Neuronal stem cell (in vitro differentiated cells): ENCODE results near the gene UGT2A3.

ENCODE experiments used
- DNase-seq: peaks from one replicate; pipeline ENCODE4 v3.0.0-alpha.2; 2013; ENCODE audit warnings: low spot score
- H2AFZ ChIP-seq: one replicate; pipeline ENCODE4 v1.6.1; 2013; ENCODE audit warnings: mild to moderate bottlenecking, low read length, inconsistent platforms
- H2AK5ac ChIP-seq: 2 replicates; pipeline ENCODE4 v1.6.1; 2013; ENCODE audit warnings: low read depth, mild to moderate bottlenecking, inconsistent platforms, low read length, moderate library complexity, mixed read lengths
- H2BK120ac ChIP-seq: 2 replicates; pipeline ENCODE4 v1.6.1; 2013; ENCODE audit warnings: low read depth, mild to moderate bottlenecking, inconsistent platforms, low read length, moderate library complexity, mixed read lengths
- H2BK12ac ChIP-seq: one replicate; pipeline ENCODE4 v1.6.1; 2013; ENCODE audit warnings: low read length, inconsistent platforms
- H2BK15ac ChIP-seq: 2 replicates; pipeline ENCODE4 v1.6.1; 2013; ENCODE audit warnings: mild to moderate bottlenecking, low read length, inconsistent platforms, mixed read lengths
- H2BK5ac ChIP-seq: one replicate; pipeline ENCODE4 v1.6.1; 2013; ENCODE audit warnings: inconsistent platforms, mild to moderate bottlenecking, low read length, moderate library complexity
- H3K14ac ChIP-seq: one replicate; pipeline ENCODE4 v1.6.1; 2013; ENCODE audit warnings: low read length, inconsistent platforms
- H3K18ac ChIP-seq: 2 replicates; pipeline ENCODE4 v1.6.1; 2013; ENCODE audit warnings: low read length, inconsistent platforms
- H3K23ac ChIP-seq: 2 replicates; pipeline ENCODE4 v1.6.1; 2013; ENCODE audit warnings: low read depth, mild to moderate bottlenecking, mixed read lengths, low read length, inconsistent platforms; ENCODE audit not compliant: poor library complexity
- H3K27ac ChIP-seq: replicated peaks from 3 replicates; pipeline ENCODE4 v1.5.1; 2013; ENCODE audit warnings: low read length, inconsistent platforms
- H3K27me3 ChIP-seq, 3 experiments: 2 replicates each; pipeline ENCODE4 v1.6.1; 2013; ENCODE audit warnings: low read length in 3 of 3, mild to moderate bottlenecking in 2 of 3, inconsistent platforms in 1 of 3, low read depth in 1 of 3, mixed read lengths in 1 of 3, moderate library complexity in 1 of 3; ENCODE audit not compliant: control insufficient read depth in 3 of 3, insufficient read depth in 3 of 3
- H3K36me3 ChIP-seq, 2 donors: replicated peaks in 1 of 2; 2 replicates each; pipeline ENCODE4 v1.6.1; 2013; ENCODE audit warnings: low read length in 2 of 2; ENCODE audit not compliant: control insufficient read depth in 2 of 2, insufficient read depth in 2 of 2
- H3K4ac ChIP-seq: 2 replicates; pipeline ENCODE4 v1.6.1; 2013; ENCODE audit warnings: inconsistent platforms, mild to moderate bottlenecking, low read length, moderate library complexity
- H3K4me1 ChIP-seq, 2 donors: 1 replicate in 1 of 2; 2 replicates in 1 of 2; pipeline ENCODE4 v1.6.1; 2013; ENCODE audit warnings: low read length in 2 of 2, low read depth in 1 of 2; ENCODE audit not compliant: control insufficient read depth in 2 of 2, insufficient read depth in 1 of 2
- H3K4me2 ChIP-seq: one replicate; pipeline ENCODE4 v1.6.1; 2013; ENCODE audit warnings: mild to moderate bottlenecking, low read length, inconsistent platforms; ENCODE audit not compliant: insufficient read depth, poor library complexity, severe bottlenecking
- H3K4me3 ChIP-seq, 2 donors: 2 replicates each; pipeline ENCODE4 v1.5.1; 2013; ENCODE audit warnings: low read length in 2 of 2, mild to moderate bottlenecking in 2 of 2, inconsistent platforms in 1 of 2, moderate library complexity in 1 of 2
- H3K79me1 ChIP-seq: one replicate; pipeline ENCODE4 v1.6.1; 2013; ENCODE audit warnings: low read depth, mild to moderate bottlenecking, inconsistent platforms, low read length, moderate library complexity
- H3K9ac ChIP-seq: one replicate; pipeline ENCODE4 v1.6.1; 2013; ENCODE audit warnings: mild to moderate bottlenecking, low read depth, low read length, inconsistent platforms; ENCODE audit not compliant: poor library complexity
- H3K9me3 ChIP-seq, 2 donors: replicated peaks in 1 of 2; 2 replicates each; pipeline versions ENCODE3 to v1.6.1; 2013; ENCODE audit warnings: low read length in 2 of 2, mild to moderate bottlenecking in 2 of 2, inconsistent platforms in 1 of 2, low read depth in 1 of 2, mixed read lengths in 1 of 2, moderate library complexity in 1 of 2; ENCODE audit not compliant: control insufficient read depth in 2 of 2, insufficient read depth in 1 of 2
- H4K8ac ChIP-seq: one replicate; pipeline ENCODE4 v1.6.1; 2013; ENCODE audit warnings: low read depth, mild to moderate bottlenecking, inconsistent platforms, low read length, moderate library complexity
- H4K91ac ChIP-seq: one replicate; pipeline ENCODE4 v1.6.1; 2013; ENCODE audit warnings: low read length, low read depth, mild to moderate bottlenecking, inconsistent platforms; ENCODE audit not compliant: poor library complexity
- whole genome bisulfite sequencing, 2 donors: extraction: QIAGEN DNeasy Blood & Tissue Kit; methylation state at CpG; one replicate each; pipeline ENCODE4 v1.1.7; 2013; ENCODE audit warnings: missing lambda C conversion rate in 2 of 2, mixed read lengths in 1 of 2; ENCODE audit not compliant: insufficient read length in 2 of 2, insufficient replicate concordance in 1 of 2; ENCODE audit errors: extremely low coverage in 2 of 2; 5-methylcytosine and 5-hydroxymethylcytosine counted together

The UGT2A3 gene

GRCh38 chr4:68907245-68907644 is 44.4 kb downstream of the UGT2A3 start:
- H2BK15ac ChIP-seq, result no peak overlapping the region
- no peak overlapping the region for H3K27ac ChIP-seq
- no peaks in the 10 kb centered on the region for H3K27me3 ChIP-seq
- no peak overlapping the region for H2BK12ac ChIP-seq
- H3K4me3 ChIP-seq, result no peak overlapping the region
- H3K4me1 ChIP-seq, result peaks cover 2 to 13% of the 10 kb centered on the region in 2 donors
- DNase-seq, result no peak
- no peak overlapping the region for H3K23ac ChIP-seq
- H3K18ac ChIP-seq, result no peak overlapping the region
- no peak overlapping the region for H4K91ac ChIP-seq
- no peak overlapping the region for H4K8ac ChIP-seq
- no peak overlapping the region for H3K14ac ChIP-seq
- H2BK120ac ChIP-seq, result no peak overlapping the region
- no peak overlapping the region for H3K9ac ChIP-seq
- H2AFZ ChIP-seq, result no peak overlapping the region
- H3K4me2 ChIP-seq, result no peak overlapping the region
- H3K36me3 ChIP-seq, result no peaks in the 10 kb centered on the region
- H3K4ac ChIP-seq, result no peak overlapping the region
- H3K79me1 ChIP-seq, result no peaks in the 10 kb centered on the region
- H2BK5ac ChIP-seq, result no peak overlapping the region
- WGBS, 2 donors, result no CpG with 5 or more reads among the region's 3 CpGs
- no peaks in the 10 kb centered on the region for H3K9me3 ChIP-seq
- H2AK5ac ChIP-seq, result no peak overlapping the region

GRCh38 chr4:68906780-68907137 is 44.8 kb downstream of the UGT2A3 start:
- Histone ChIP-seq H3K27ac (no peak overlapping the region), H2BK15ac (peak overlapping the region; percentile 73), H4K8ac (no peak overlapping the region), H3K18ac (peak overlapping the region; percentile 67), H3K9ac (no peak overlapping the region), H3K27me3 (no peaks in the 10 kb centered on the region), H3K23ac (no peak overlapping the region), H4K91ac (no peak overlapping the region), H3K4me3 (no peak overlapping the region), H2AK5ac (no peak overlapping the region), H3K14ac (no peak overlapping the region), H3K4me2 (no peak overlapping the region), H2BK12ac (no peak overlapping the region), H3K4ac (no peak overlapping the region), H3K36me3 (no peaks in the 10 kb centered on the region), H2AFZ (peak overlapping the region; percentile 62), H3K4me1 (peaks cover 2 to 13% of the 10 kb centered on the region in 2 donors), H2BK120ac (no peak overlapping the region), H3K79me1 (no peaks in the 10 kb centered on the region), H2BK5ac (no peak overlapping the region), H3K9me3 (no peaks in the 10 kb centered on the region)
- no CpG with 5 or more reads among the region's 10 CpGs for WGBS, 2 donors
- DNase-seq, result no peak

GRCh38 chr4:68905939-68906779 is 45.4 kb downstream of the UGT2A3 start:
- Histone ChIP-seq H2BK5ac (no peak overlapping the region), H2BK12ac (no peak overlapping the region), H3K79me1 (no peaks in the 10 kb centered on the region), H3K14ac (no peak overlapping the region), H2BK15ac (no peak overlapping the region), H3K9ac (no peak overlapping the region), H3K4ac (no peak overlapping the region), H3K27me3 (no peaks in the 10 kb centered on the region), H3K4me1 (peaks cover 2 to 13% of the 10 kb centered on the region in 2 donors), H2AK5ac (no peak overlapping the region), H3K18ac (peak overlapping the region; percentile 67), H3K23ac (no peak overlapping the region), H2BK120ac (no peak overlapping the region), H2AFZ (peak overlapping the region; percentile 62), H3K9me3 (no peaks in the 10 kb centered on the region), H4K91ac (no peak overlapping the region), H3K27ac (no peak overlapping the region), H3K36me3 (no peaks in the 10 kb centered on the region), H3K4me3 (no peak overlapping the region), H3K4me2 (no peak overlapping the region), H4K8ac (no peak overlapping the region)
- peak; percentile 9 for DNase-seq
- no CpG with 5 or more reads among the region's 16 CpGs for WGBS, 2 donors

- no peak overlapping the region for H3K4ac ChIP-seq
- H4K91ac ChIP-seq, result no peak overlapping the region
- peak overlapping the region; percentile 62 for H2AFZ ChIP-seq
- H3K79me1 ChIP-seq, result no peaks in the 10 kb centered on the region
- H2AK5ac ChIP-seq, result no peak overlapping the region
- WGBS, 2 donors, result no CpG with 5 or more reads among the region's 2 CpGs
- H3K9me3 ChIP-seq, result no peaks in the 10 kb centered on the region
- DNase-seq, result no peak
- no peaks in the 10 kb centered on the region for H3K36me3 ChIP-seq
- no peak overlapping the region for H2BK12ac ChIP-seq
- H3K27ac ChIP-seq, result no peak overlapping the region
- H3K14ac ChIP-seq, result no peak overlapping the region
- H2BK120ac ChIP-seq, result no peak overlapping the region
- no peak overlapping the region for H3K18ac ChIP-seq
- H2BK15ac ChIP-seq, result no peak overlapping the region
- no peak overlapping the region for H2BK5ac ChIP-seq
- H3K4me3 ChIP-seq, result no peak overlapping the region
- H3K4me2 ChIP-seq, result no peak overlapping the region
- H3K9ac ChIP-seq, result no peak overlapping the region
- H3K4me1 ChIP-seq, result peaks cover 2 to 13% of the 10 kb centered on the region in 2 donors
- no peaks in the 10 kb centered on the region for H3K27me3 ChIP-seq
- no peak overlapping the region for H4K8ac ChIP-seq
- H3K23ac ChIP-seq, result no peak overlapping the region
These were observed 46.0 kb downstream of the UGT2A3 start for GRCh38 chr4:68905598-68905938.
